Lower leg skin (tissue), 3 donors: ENCODE data around the gene DEF6.

Experiments
- POLR2A ChIP-seq, 2 donors: fragments of 450-650 bp; IDR thresholded peaks; one replicate each; pipeline ENCODE4 v1.6.1; 2016 to 2017; ENCODE audit warnings: antibody characterized with exemption in 2 of 2, mild to moderate bottlenecking in 1 of 2, moderate library complexity in 1 of 2
- TF ChIP-seq, protein P1 (sequence below), 3 donors: fragments of 450-650 bp; IDR thresholded peaks; one replicate each; pipeline ENCODE4 v1.5.1; 2016; ENCODE audit warnings: antibody characterized with exemption in 3 of 3, mild to moderate bottlenecking in 3 of 3, moderate library complexity in 2 of 3

DNA sequence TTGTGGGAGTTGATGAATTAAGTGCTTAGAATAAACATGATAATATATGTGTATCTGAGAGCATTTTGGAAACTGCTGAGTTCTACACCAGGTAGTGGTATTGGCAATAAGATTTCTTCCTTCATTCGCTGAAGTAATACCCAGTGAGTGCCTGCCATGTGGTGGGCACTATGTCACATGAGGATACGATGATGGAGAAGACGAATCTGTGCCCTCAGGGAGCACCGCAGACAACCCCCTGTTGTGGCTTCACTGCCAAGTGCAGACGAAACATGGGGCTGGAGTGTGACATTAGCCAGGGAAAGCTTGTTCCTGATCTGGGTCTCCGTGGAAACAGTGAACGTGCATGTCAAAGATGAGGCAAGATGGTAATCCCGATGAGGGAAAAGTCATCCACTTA lies 30.2 kb upstream of the DEF6 start:
- TF ChIP-seq, protein P1, sequence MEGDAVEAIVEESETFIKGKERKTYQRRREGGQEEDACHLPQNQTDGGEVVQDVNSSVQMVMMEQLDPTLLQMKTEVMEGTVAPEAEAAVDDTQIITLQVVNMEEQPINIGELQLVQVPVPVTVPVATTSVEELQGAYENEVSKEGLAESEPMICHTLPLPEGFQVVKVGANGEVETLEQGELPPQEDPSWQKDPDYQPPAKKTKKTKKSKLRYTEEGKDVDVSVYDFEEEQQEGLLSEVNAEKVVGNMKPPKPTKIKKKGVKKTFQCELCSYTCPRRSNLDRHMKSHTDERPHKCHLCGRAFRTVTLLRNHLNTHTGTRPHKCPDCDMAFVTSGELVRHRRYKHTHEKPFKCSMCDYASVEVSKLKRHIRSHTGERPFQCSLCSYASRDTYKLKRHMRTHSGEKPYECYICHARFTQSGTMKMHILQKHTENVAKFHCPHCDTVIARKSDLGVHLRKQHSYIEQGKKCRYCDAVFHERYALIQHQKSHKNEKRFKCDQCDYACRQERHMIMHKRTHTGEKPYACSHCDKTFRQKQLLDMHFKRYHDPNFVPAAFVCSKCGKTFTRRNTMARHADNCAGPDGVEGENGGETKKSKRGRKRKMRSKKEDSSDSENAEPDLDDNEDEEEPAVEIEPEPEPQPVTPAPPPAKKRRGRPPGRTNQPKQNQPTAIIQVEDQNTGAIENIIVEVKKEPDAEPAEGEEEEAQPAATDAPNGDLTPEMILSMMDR (IDR thresholded peaks at IDR 0.05): no peak
- TF ChIP-seq POLR2A (IDR thresholded peaks at IDR 0.05): no peak
